ENCODE results near the gene GABRA5. TPM values are rescaled to one million over a fixed set of nuclear protein-coding genes. Genes with fewer than 3 reads are reported as not detected.
A peak's percentile ranks its signal among the peaks of the same experiment; 100 is the strongest.

Gene GABRA5
- total RNA-seq, 2 donors from 2014 or later: 3.8 to 4.4 TPM

DNA sequence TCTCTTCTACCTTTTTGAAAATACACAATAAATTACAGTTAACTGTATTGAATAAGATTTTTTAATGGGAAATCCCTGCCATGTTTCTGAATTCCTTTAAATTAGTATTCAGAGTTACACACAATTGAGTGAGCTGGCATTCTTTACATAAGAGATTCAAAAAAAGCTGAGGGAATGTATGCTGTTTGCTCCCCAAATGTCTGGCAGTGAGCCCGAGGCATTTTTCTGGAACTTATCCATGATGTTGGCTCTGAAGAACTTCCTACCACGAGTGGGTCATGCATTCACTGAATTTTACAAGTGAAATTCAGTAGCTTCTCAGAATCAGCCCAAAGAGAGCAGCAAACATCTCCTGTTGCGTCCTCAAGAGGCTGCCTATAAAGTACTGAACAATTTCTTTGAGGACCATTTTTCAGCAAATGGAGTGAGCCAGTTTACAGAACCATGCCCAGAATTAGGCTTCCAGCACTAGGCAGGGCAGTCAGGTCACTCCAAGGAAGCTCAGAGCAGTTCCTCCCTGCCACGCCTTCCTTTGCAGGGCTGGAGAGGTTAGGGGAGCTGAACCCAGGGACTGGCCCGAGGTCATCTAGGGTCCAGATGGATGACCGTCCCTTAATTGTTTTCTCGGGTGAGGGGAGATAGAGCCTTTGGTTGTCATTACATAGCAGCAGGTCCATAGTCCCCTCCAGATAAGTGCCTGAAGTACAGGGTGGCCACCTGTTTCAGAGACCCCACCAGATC lies 21.2 kb downstream of the GABRA5 start:
- peaks cover 3% of the 10 kb centered on the region for H3K36me3 ChIP-seq (ENCODE audit: control insufficient read depth, insufficient read depth, low read length)
- no peak overlapping the region for H3K4me3 Mint-ChIP-seq
- no peaks in the 10 kb centered on the region for H3K9me3 ChIP-seq (ENCODE audit: control insufficient read depth, low read length)
- 89 to 94% methylated on average over 6 to 7 of the region's 7 CpGs for WGBS, 2 experiments (ENCODE audit: insufficient coverage in 1 of 2, insufficient read length in 1 of 2)
- H3K4me1 Mint-ChIP-seq: peaks cover 9% of the 10 kb centered on the region
- H3K4me1 ChIP-seq (ENCODE audit: control insufficient read depth, insufficient read depth, low read length): peaks cover 3% of the 10 kb centered on the region
- H3K9ac ChIP-seq (ENCODE audit: extremely low read depth, low read length, poor library complexity, severe bottlenecking): no peak overlapping the region
- TF ChIP-seq, protein P1, sequence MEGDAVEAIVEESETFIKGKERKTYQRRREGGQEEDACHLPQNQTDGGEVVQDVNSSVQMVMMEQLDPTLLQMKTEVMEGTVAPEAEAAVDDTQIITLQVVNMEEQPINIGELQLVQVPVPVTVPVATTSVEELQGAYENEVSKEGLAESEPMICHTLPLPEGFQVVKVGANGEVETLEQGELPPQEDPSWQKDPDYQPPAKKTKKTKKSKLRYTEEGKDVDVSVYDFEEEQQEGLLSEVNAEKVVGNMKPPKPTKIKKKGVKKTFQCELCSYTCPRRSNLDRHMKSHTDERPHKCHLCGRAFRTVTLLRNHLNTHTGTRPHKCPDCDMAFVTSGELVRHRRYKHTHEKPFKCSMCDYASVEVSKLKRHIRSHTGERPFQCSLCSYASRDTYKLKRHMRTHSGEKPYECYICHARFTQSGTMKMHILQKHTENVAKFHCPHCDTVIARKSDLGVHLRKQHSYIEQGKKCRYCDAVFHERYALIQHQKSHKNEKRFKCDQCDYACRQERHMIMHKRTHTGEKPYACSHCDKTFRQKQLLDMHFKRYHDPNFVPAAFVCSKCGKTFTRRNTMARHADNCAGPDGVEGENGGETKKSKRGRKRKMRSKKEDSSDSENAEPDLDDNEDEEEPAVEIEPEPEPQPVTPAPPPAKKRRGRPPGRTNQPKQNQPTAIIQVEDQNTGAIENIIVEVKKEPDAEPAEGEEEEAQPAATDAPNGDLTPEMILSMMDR (conservative IDR thresholded peaks at IDR 0.05): no peak
- H3K27me3 ChIP-seq (ENCODE audit: control insufficient read depth, insufficient read depth, low read length, poor library complexity, severe bottlenecking): no peaks in the 10 kb centered on the region
- no peak overlapping the region for H3K4me3 ChIP-seq (ENCODE audit: low read length)
- no peak overlapping the region for H3K27ac Mint-ChIP-seq
- peaks cover 2% of the 10 kb centered on the region for H3K36me3 Mint-ChIP-seq (ENCODE audit: low read depth)
- DNase-seq: no peak
- H3K9me3 Mint-ChIP-seq: no peaks in the 10 kb centered on the region
- peaks cover 1% of the 10 kb centered on the region for H3K27me3 Mint-ChIP-seq (ENCODE audit: insufficient read depth)
- no peak overlapping the region for H3K27ac ChIP-seq (ENCODE audit: low read depth, low read length)

DNA sequence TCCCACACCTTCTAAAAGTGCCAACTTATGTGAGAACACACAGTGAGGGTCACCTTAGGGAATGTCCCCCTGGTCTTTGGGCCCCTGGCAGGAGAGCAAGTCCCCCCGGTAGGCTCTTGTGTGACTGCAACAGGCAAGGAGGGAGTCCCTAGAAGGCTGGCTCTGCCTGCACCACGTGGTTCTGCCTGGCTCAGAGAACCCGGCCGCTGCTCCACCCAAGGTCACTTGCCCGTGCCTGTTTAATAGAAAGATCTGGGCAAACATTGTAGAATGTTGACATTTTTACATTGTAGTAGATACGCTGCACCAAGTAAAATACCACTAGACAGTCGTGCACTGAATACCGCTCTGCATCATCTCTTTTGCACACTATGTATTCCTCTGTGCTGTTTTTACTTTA lies 21.9 kb downstream of the GABRA5 start:
- Histone ChIP-seq H3K36me3 (ENCODE audit: control insufficient read depth, insufficient read depth, low read length) (peaks cover 3% of the 10 kb centered on the region), H3K27ac (ENCODE audit: low read depth, low read length) (no peak overlapping the region), H3K27me3 (ENCODE audit: control insufficient read depth, insufficient read depth, low read length, poor library complexity, severe bottlenecking) (no peaks in the 10 kb centered on the region), H3K4me1 (ENCODE audit: control insufficient read depth, insufficient read depth, low read length) (peaks cover 3% of the 10 kb centered on the region), H3K4me3 (ENCODE audit: low read length) (no peak overlapping the region), H3K9ac (ENCODE audit: extremely low read depth, low read length, poor library complexity, severe bottlenecking) (no peak overlapping the region), H3K9me3 (ENCODE audit: control insufficient read depth, low read length) (no peaks in the 10 kb centered on the region)
- no peak overlapping the region for H3K27ac Mint-ChIP-seq
- WGBS, 2 experiments (ENCODE audit: insufficient coverage in 1 of 2, insufficient read length in 1 of 2): 82 to 96% methylated on average over 4 to 8 of the region's 8 CpGs
- TF ChIP-seq, protein P1 (conservative IDR thresholded peaks at IDR 0.05): no peak
- peak; percentile 39 for DNase-seq
- peaks cover 1% of the 10 kb centered on the region for H3K27me3 Mint-ChIP-seq (ENCODE audit: insufficient read depth)
- no peaks in the 10 kb centered on the region for H3K9me3 Mint-ChIP-seq
- peaks cover 9% of the 10 kb centered on the region for H3K4me1 Mint-ChIP-seq
- no peak overlapping the region for H3K4me3 Mint-ChIP-seq
- H3K36me3 Mint-ChIP-seq (ENCODE audit: low read depth): no peaks in the 10 kb centered on the region

GRCh38 chr15:26889298-26889898 lies 22.5 kb downstream of the GABRA5 start:
- no peak overlapping the region for H3K9ac ChIP-seq (ENCODE audit: extremely low read depth, low read length, poor library complexity, severe bottlenecking)
- H3K4me1 ChIP-seq (ENCODE audit: control insufficient read depth, insufficient read depth, low read length): peaks cover 3% of the 10 kb centered on the region
- H3K4me3 ChIP-seq (ENCODE audit: low read length): no peak overlapping the region
- Mint-ChIP-seq H3K36me3 (ENCODE audit: low read depth) (peaks cover under 1% of the 10 kb centered on the region), H3K27ac (no peak overlapping the region), H3K4me3 (no peak overlapping the region), H3K27me3 (ENCODE audit: insufficient read depth) (peaks cover 1% of the 10 kb centered on the region), H3K4me1 (peaks cover 9% of the 10 kb centered on the region), H3K9me3 (no peaks in the 10 kb centered on the region)
- peak; percentile 80 for DNase-seq
- TF ChIP-seq, protein P1 (conservative IDR thresholded peaks at IDR 0.05): peak; percentile 87
- H3K27me3 ChIP-seq (ENCODE audit: control insufficient read depth, insufficient read depth, low read length, poor library complexity, severe bottlenecking): no peaks in the 10 kb centered on the region
- no peaks in the 10 kb centered on the region for H3K9me3 ChIP-seq (ENCODE audit: control insufficient read depth, low read length)
- WGBS, 2 experiments (ENCODE audit: insufficient coverage in 1 of 2, insufficient read length in 1 of 2): 31% methylated on average over 5 of the region's 5 CpGs; no CpG with 5 or more reads in 1 of the 2 experiments
- no peak overlapping the region for H3K27ac ChIP-seq (ENCODE audit: low read depth, low read length)
- peaks cover 3% of the 10 kb centered on the region for H3K36me3 ChIP-seq (ENCODE audit: control insufficient read depth, insufficient read depth, low read length)

Data from endodermal cell (in vitro differentiated cells).